Neural progenitor cell (in vitro differentiated cells): ENCODE measurements around the gene ARPC2. TPM values are rescaled to one million over a fixed set of nuclear protein-coding genes. Genes with fewer than 3 reads are reported as not detected.

Source experiments
- DNase-seq: peaks from one replicate; pipeline ENCODE4 v3.0.0-alpha.2; 2016; ENCODE audit warnings: low spot score
- H2AFZ ChIP-seq: fragments of 200-600 bp; sonication (generic); replicated peaks from 2 replicates; pipeline ENCODE4 v1.6.1; 2016; ENCODE audit warnings: antibody characterized with exemption
- H3F3A ChIP-seq: fragments of 200-600 bp; sonication (generic); 2 replicates; pipeline ENCODE4 v1.6.1; 2016; ENCODE audit warnings: antibody characterized with exemption, low read depth
- H3K27ac ChIP-seq: fragments of 200-600 bp; sonication (generic); 2 replicates; pipeline ENCODE4 v1.5.1; 2016; ENCODE audit warnings: mild to moderate bottlenecking
- H3K27me3 ChIP-seq: fragments of 200-600 bp; sonication (generic); 2 replicates; pipeline ENCODE4 v1.6.1; 2016; ENCODE audit warnings: mild to moderate bottlenecking, moderate library complexity
- H3K36me3 ChIP-seq: fragments of 200-600 bp; sonication (generic); 2 replicates; pipeline ENCODE4 v1.5.1; 2016
- H3K4me1 ChIP-seq: fragments of 200-600 bp; sonication (generic); 2 replicates; pipeline ENCODE4 v1.6.1; 2016; ENCODE audit warnings: mixed run types
- H3K4me2 ChIP-seq: fragments of 200-600 bp; sonication (generic); 2 replicates; pipeline ENCODE4 v1.6.1; 2016
- H3K4me3 ChIP-seq: fragments of 200-600 bp; sonication (generic); 2 replicates; pipeline ENCODE4 v1.5.1; 2016
- H3K79me2 ChIP-seq: fragments of 200-600 bp; sonication (generic); 2 replicates; pipeline ENCODE4 v1.6.1; 2016; ENCODE audit warnings: low read depth
- H3K9ac ChIP-seq: fragments of 200-600 bp; sonication (generic); 2 replicates; pipeline ENCODE4 v1.6.1; 2016
- H3K9me3 ChIP-seq: fragments of 200-600 bp; sonication (generic); 2 replicates; pipeline ENCODE4 v1.5.1; 2016; ENCODE audit warnings: low read depth
- H4K20me1 ChIP-seq: fragments of 200-600 bp; sonication (generic); 2 replicates; pipeline ENCODE4 v1.6.1; 2016; ENCODE audit warnings: low read depth
- H3K27ac Mint-ChIP-seq: 3 replicates; pipeline ENCODE4 v1.8.0; 2021; ENCODE audit warnings: mixed read lengths
- H3K27me3 Mint-ChIP-seq: 2 replicates; pipeline ENCODE4 v1.8.0; 2022; ENCODE audit warnings: low read depth, mild to moderate bottlenecking, inconsistent platforms, moderate library complexity, mixed read lengths; ENCODE audit not compliant: insufficient read depth
- H3K36me3 Mint-ChIP-seq: 3 replicates; pipeline ENCODE4 v1.8.0; 2021; ENCODE audit warnings: mixed read lengths
- H3K4me1 Mint-ChIP-seq: 3 replicates; pipeline ENCODE4 v1.8.0; 2021; ENCODE audit warnings: mixed read lengths
- H3K4me3 Mint-ChIP-seq: 3 replicates; pipeline ENCODE4 v1.8.0; 2021; ENCODE audit warnings: mild to moderate bottlenecking, moderate library complexity, mixed read lengths
- H3K9me3 Mint-ChIP-seq: 3 replicates; pipeline ENCODE4 v1.8.0; 2020; ENCODE audit warnings: mixed read lengths
- CTCF ChIP-seq: fragments of 200-600 bp; sonication (generic); IDR thresholded peaks from 2 replicates; pipeline ENCODE4 v1.5.1; 2017; ENCODE audit warnings: antibody characterized with exemption, mild to moderate bottlenecking
- EZH2 ChIP-seq: fragments of 200-600 bp; sonication (generic); IDR thresholded peaks from 2 replicates; pipeline ENCODE4 v1.6.1; 2017; ENCODE audit warnings: antibody characterized with exemption, mild to moderate bottlenecking, moderate library complexity
- EZH2phosphoT487 ChIP-seq: fragments of 200-600 bp; sonication (generic); IDR thresholded peaks from 2 replicates; pipeline ENCODE4 v1.6.1; 2017; ENCODE audit warnings: antibody characterized with exemption
- total RNA-seq: library from RNA; depleted of rRNA; stranded (reverse); fragments of >200 nt; gene quantifications from 2 replicates; pipeline ENCODE4 v1.2.3, GENCODE V29; 2015; ENCODE audit warnings: low replicate concordance

Gene ARPC2
- total RNA-seq, 1 donor from 2014 or later: 155 TPM

GRCh38 chr2:218261423-218262236 lies 44.6 kb downstream of the ARPC2 start:
- H3K9me3 ChIP-seq: no peaks in the 10 kb centered on the region
- DNase-seq: peak; percentile 23
- Mint-ChIP-seq H3K4me3 (peak overlapping the region; percentile 61), H3K36me3 (peaks cover 8% of the 10 kb centered on the region), H3K27ac (peak overlapping the region; percentile 84), H3K27me3 (peaks cover 6% of the 10 kb centered on the region), H3K4me1 (peaks cover 34% of the 10 kb centered on the region), H3K9me3 (no peaks in the 10 kb centered on the region)
- H4K20me1 ChIP-seq: no peaks in the 10 kb centered on the region
- TF ChIP-seq CTCF: no peak
- TF ChIP-seq EZH2phosphoT487: no peak
- no peak for TF ChIP-seq EZH2
- H3K27me3 ChIP-seq: no peaks in the 10 kb centered on the region
- peaks cover 19% of the 10 kb centered on the region for H3F3A ChIP-seq
- no peak overlapping the region for H3K9ac ChIP-seq
- H3K4me2 ChIP-seq: peak overlapping the region; percentile 11
- no peaks in the 10 kb centered on the region for H3K36me3 ChIP-seq
- H3K4me3 ChIP-seq: no peak overlapping the region
- peaks cover 14% of the 10 kb centered on the region for H3K4me1 ChIP-seq
- H3K27ac ChIP-seq: no peak overlapping the region
- no peaks in the 10 kb centered on the region for H3K79me2 ChIP-seq
- H2AFZ ChIP-seq: no peak overlapping the region

GRCh38 chr2:218262237-218262600 lies 45.2 kb downstream of the ARPC2 start:
- Histone ChIP-seq H3K4me1 (peaks cover 14% of the 10 kb centered on the region), H2AFZ (no peak overlapping the region), H3K79me2 (no peaks in the 10 kb centered on the region), H3K27ac (peak overlapping the region; percentile 29), H3F3A (peaks cover 18% of the 10 kb centered on the region), H3K4me2 (no peak overlapping the region), H3K36me3 (no peaks in the 10 kb centered on the region), H3K27me3 (no peaks in the 10 kb centered on the region), H4K20me1 (no peaks in the 10 kb centered on the region), H3K9ac (no peak overlapping the region), H3K9me3 (no peaks in the 10 kb centered on the region), H3K4me3 (no peak overlapping the region)
- Mint-ChIP-seq H3K36me3 (peaks cover 8% of the 10 kb centered on the region), H3K27ac (peak overlapping the region; percentile 37), H3K9me3 (no peaks in the 10 kb centered on the region), H3K4me1 (peaks cover 34% of the 10 kb centered on the region), H3K4me3 (no peak overlapping the region), H3K27me3 (peaks cover 3% of the 10 kb centered on the region)
- DNase-seq: no peak
- TF ChIP-seq CTCF (no peak), EZH2phosphoT487 (no peak), EZH2 (no peak)

GRCh38 chr2:218262631-218263586 lies 45.9 kb downstream of the ARPC2 start:
- peaks cover 3% of the 10 kb centered on the region for H3K27me3 Mint-ChIP-seq
- no peak for TF ChIP-seq EZH2
- TF ChIP-seq CTCF: no peak
- no peak for TF ChIP-seq EZH2phosphoT487
- peaks cover 34% of the 10 kb centered on the region for H3K4me1 Mint-ChIP-seq
- H3K36me3 ChIP-seq: no peaks in the 10 kb centered on the region
- DNase-seq: no peak
- H3K4me1 ChIP-seq: peaks cover 14% of the 10 kb centered on the region
- H3K36me3 Mint-ChIP-seq: peaks cover 8% of the 10 kb centered on the region
- H3K27ac ChIP-seq: peak overlapping the region; percentile 29
- H3K4me2 ChIP-seq: no peak overlapping the region
- H2AFZ ChIP-seq: no peak overlapping the region
- H3K4me3 ChIP-seq: no peak overlapping the region
- H3K9me3 Mint-ChIP-seq: no peaks in the 10 kb centered on the region
- H3K9me3 ChIP-seq: no peaks in the 10 kb centered on the region
- no peak overlapping the region for H3K4me3 Mint-ChIP-seq
- no peaks in the 10 kb centered on the region for H3K27me3 ChIP-seq
- peak overlapping the region; percentile 29 for H3K27ac Mint-ChIP-seq
- peaks cover 14% of the 10 kb centered on the region for H3F3A ChIP-seq
- H4K20me1 ChIP-seq: peaks cover 4% of the 10 kb centered on the region
- no peak overlapping the region for H3K9ac ChIP-seq
- H3K79me2 ChIP-seq: peaks cover under 1% of the 10 kb centered on the region
